Neural cell (in vitro differentiated cells): Measurements from ENCODE around the gene RBMX. TPM values are rescaled to one million over a fixed set of nuclear protein-coding genes. Genes with fewer than 3 reads are reported as not detected.

ENCODE experiments used
- H2AFZ ChIP-seq: fragments of 200-600, 300-800 bp; sonication (generic), shearing (Covaris generic); 2 replicates; pipeline ENCODE4 v1.6.0; 2014; ENCODE audit warnings: low read depth, mild to moderate bottlenecking, antibody characterized with exemption, low read length, moderate library complexity
- H3F3A ChIP-seq: fragments of 200-600 bp; shearing (Covaris generic); 2 replicates; pipeline ENCODE4 v1.6.1; 2016; ENCODE audit warnings: mild to moderate bottlenecking, moderate library complexity, mixed read lengths, antibody characterized with exemption, low read length; ENCODE audit not compliant: insufficient read depth, poor library complexity, severe bottlenecking
- H3K27ac ChIP-seq: fragments of 200-600, 300-800 bp; sonication (generic), shearing (Covaris generic); 2 replicates; pipeline ENCODE4 v1.5.1; 2014; ENCODE audit warnings: mild to moderate bottlenecking, low read length, moderate library complexity
- H3K27me3 ChIP-seq: fragments of 300-800, 200-600 bp; sonication (generic), shearing (Covaris generic); 2 replicates; pipeline ENCODE4 v1.6.0; 2014; ENCODE audit warnings: mild to moderate bottlenecking, low read depth, low read length, moderate library complexity; ENCODE audit not compliant: insufficient read depth
- H3K36me3 ChIP-seq: fragments of 300-800, 200-600 bp; sonication (generic), shearing (Covaris generic); 2 replicates; pipeline ENCODE4 v1.5.1; 2014; ENCODE audit warnings: mild to moderate bottlenecking, antibody characterized with exemption, low read length, moderate library complexity; ENCODE audit not compliant: insufficient read depth
- H3K4me2 ChIP-seq: fragments of 300-800, 200-600 bp; sonication (generic), shearing (Covaris generic); 2 replicates; pipeline ENCODE4 v1.6.0; 2014; ENCODE audit warnings: mild to moderate bottlenecking, low read length
- H3K4me3 ChIP-seq: fragments of 300-800, 200-600 bp; sonication (generic), shearing (Covaris generic); 2 replicates; pipeline ENCODE4 v1.5.1; 2014; ENCODE audit warnings: mild to moderate bottlenecking, low read length, moderate library complexity
- H3K79me2 ChIP-seq: fragments of 200-600 bp; shearing (Covaris generic); replicated peaks from 2 replicates; pipeline ENCODE4 v1.6.0; 2014; ENCODE audit warnings: mild to moderate bottlenecking, low read length, moderate library complexity; ENCODE audit not compliant: insufficient read depth
- H3K9ac ChIP-seq: fragments of 300-800, 200-600 bp; sonication (generic), shearing (Covaris generic); 2 replicates; pipeline ENCODE4 v1.6.1; 2016; ENCODE audit warnings: mild to moderate bottlenecking, low read length, mixed read lengths
- H3K9me2 ChIP-seq: fragments of 200-600 bp; shearing (Covaris generic); 2 replicates; pipeline ENCODE4 v1.6.1; 2016; ENCODE audit warnings: mild to moderate bottlenecking, low read length, mixed read lengths; ENCODE audit not compliant: insufficient read depth
- H3K9me3 ChIP-seq: fragments of 200-600, 300-800 bp; sonication (generic), shearing (Covaris generic); 2 replicates; pipeline ENCODE4 v1.6.1; 2016; ENCODE audit warnings: mild to moderate bottlenecking, mixed run types, low read length, moderate library complexity, mixed read lengths
- H4K20me1 ChIP-seq: fragments of 200-600 bp; shearing (Covaris generic); 2 replicates; pipeline ENCODE4 v1.6.1; 2016; ENCODE audit warnings: mild to moderate bottlenecking, mixed run types; ENCODE audit not compliant: insufficient read depth
- CTCF ChIP-seq: fragments of 450-650 bp; IDR thresholded peaks from 2 replicates; pipeline ENCODE4 v1.5.1; 2014; ENCODE audit warnings: antibody characterized with exemption, mild to moderate bottlenecking, moderate library complexity; ENCODE audit not compliant: poor library complexity, severe bottlenecking
- EP300 ChIP-seq: fragments of 450-650 bp; conservative IDR thresholded peaks from 2 replicates; pipeline ENCODE4 v1.6.1; 2014; ENCODE audit warnings: antibody characterized with exemption, mild to moderate bottlenecking, moderate library complexity; ENCODE audit not compliant: poor library complexity, severe bottlenecking
- EZH2 ChIP-seq: fragments of 200-600, 300-800 bp; shearing (Covaris generic), sonication (generic); IDR thresholded peaks from 2 replicates; pipeline ENCODE4 v1.6.1; 2014; ENCODE audit warnings: antibody characterized with exemption, low read length, borderline replicate concordance, mild to moderate bottlenecking; ENCODE audit not compliant: insufficient read depth, poor library complexity, severe bottlenecking
- MXI1 ChIP-seq: fragments of 450-650 bp; conservative IDR thresholded peaks from 2 replicates; pipeline ENCODE4 v1.6.1; 2014; ENCODE audit warnings: antibody characterized with exemption, mild to moderate bottlenecking; ENCODE audit not compliant: poor library complexity, severe bottlenecking
- POLR2AphosphoS5 ChIP-seq: IDR thresholded peaks from 2 replicates; pipeline ENCODE4 v1.6.1; 2012
- RAD21 ChIP-seq: fragments of 450-650 bp; conservative IDR thresholded peaks from 2 replicates; pipeline ENCODE4 v1.6.1; 2014; ENCODE audit warnings: antibody characterized with exemption, mild to moderate bottlenecking, moderate library complexity
- REST ChIP-seq: IDR thresholded peaks from 2 replicates; pipeline ENCODE4 v1.6.1; 2012; ENCODE audit warnings: borderline replicate concordance
- SMC3 ChIP-seq: fragments of 450-650 bp; conservative IDR thresholded peaks from 2 replicates; pipeline ENCODE4 v1.6.1; 2014; ENCODE audit warnings: antibody characterized with exemption, mild to moderate bottlenecking, moderate library complexity; ENCODE audit not compliant: poor library complexity
- TAF1 ChIP-seq: IDR thresholded peaks from 2 replicates; pipeline ENCODE4 v1.6.1; 2012; ENCODE audit warnings: low read depth
- polyA plus RNA-seq: library from polyadenylated mRNA; depleted of rRNA; stranded (reverse); fragments of >200 nt; gene quantifications from 2 replicates; pipeline ENCODE4 v1.2.3, GENCODE V29; 2014

The RBMX gene
- polyA plus RNA-seq, 1 donor from 2014 or later: 875 TPM

- Histone ChIP-seq H3K9me3 (no peaks in the 10 kb centered on the region), H3K79me2 (no peaks in the 10 kb centered on the region), H4K20me1 (no peaks in the 10 kb centered on the region), H3K4me3 (no peak overlapping the region), H3K4me2 (no peak overlapping the region), H2AFZ (no peak overlapping the region), H3F3A (no peaks in the 10 kb centered on the region), H3K9ac (no peak overlapping the region), H3K27ac (no peak overlapping the region), H3K36me3 (no peaks in the 10 kb centered on the region), H3K27me3 (no peaks in the 10 kb centered on the region), H3K9me2 (no peaks in the 10 kb centered on the region)
- no peak for TF ChIP-seq EP300
- TF ChIP-seq CTCF: no peak
- TF ChIP-seq REST: no peak
- no peak for TF ChIP-seq SMC3
- TF ChIP-seq RAD21: no peak
- no peak for TF ChIP-seq MXI1
- no peak for TF ChIP-seq POLR2AphosphoS5
- TF ChIP-seq TAF1: no peak
- no peak for TF ChIP-seq EZH2
These were observed 24.5 kb downstream of the RBMX start for GRCh38 chrX:136856050-136856449.

- H3K9me3 ChIP-seq: no peaks in the 10 kb centered on the region
- no peaks in the 10 kb centered on the region for H4K20me1 ChIP-seq
- H3K4me3 ChIP-seq: no peak overlapping the region
- H3K36me3 ChIP-seq: no peaks in the 10 kb centered on the region
- TF ChIP-seq POLR2AphosphoS5: no peak
- TF ChIP-seq CTCF: no peak
- no peak for TF ChIP-seq SMC3
- TF ChIP-seq REST: no peak
- TF ChIP-seq EP300: no peak
- no peak overlapping the region for H3K4me2 ChIP-seq
- H3K9me2 ChIP-seq: no peaks in the 10 kb centered on the region
- H3K27me3 ChIP-seq: no peaks in the 10 kb centered on the region
- no peak overlapping the region for H2AFZ ChIP-seq
- no peak overlapping the region for H3K9ac ChIP-seq
- H3K79me2 ChIP-seq: no peaks in the 10 kb centered on the region
- H3K27ac ChIP-seq: no peak overlapping the region
- H3F3A ChIP-seq: no peaks in the 10 kb centered on the region
These were observed 29.0 kb downstream of the RBMX start for GRCh38 chrX:136851526-136851925.
